Neutrophil (primary cell): ENCODE results near the gene PGD.
"Not testable (repeated sequence)": the region's sequence is repeated elsewhere in the genome, so short reads cannot be mapped to it uniquely, and the experiment has no call there.

ENCODE experiments used
- H3K27ac ChIP-seq: fragments of 200-600 bp; sonication (generic); 2 replicates; pipeline ENCODE4 v1.5.1; 2016; ENCODE audit warnings: mild to moderate bottlenecking, moderate library complexity
- H3K27me3 ChIP-seq: fragments of 200-600 bp; sonication (generic); 2 replicates; pipeline ENCODE4 v1.6.0; 2016; ENCODE audit warnings: mild to moderate bottlenecking
- H3K36me3 ChIP-seq: fragments of 200-600 bp; sonication (generic); 2 replicates; pipeline ENCODE4 v1.5.1; 2017
- H3K4me1 ChIP-seq, 2 experiments: fragments of 200-600 bp in 1 of 2; sonication (generic) in 1 of 2; 1 replicate in 1 of 2; 2 replicates in 1 of 2; pipeline versions ENCODE4 v1.5.1 to v1.6.1; 2013 to 2016; ENCODE audit warnings: low read depth in 1 of 2, low read length in 1 of 2, mild to moderate bottlenecking in 1 of 2, moderate library complexity in 1 of 2; ENCODE audit not compliant: control insufficient read depth in 1 of 2, insufficient read depth in 1 of 2
- H3K4me3 ChIP-seq, 2 experiments: fragments of 200-600 bp in 1 of 2; sonication (generic) in 1 of 2; 1 replicate in 1 of 2; 2 replicates in 1 of 2; pipeline ENCODE4 v1.5.1; 2013 to 2016; ENCODE audit warnings: low read depth in 1 of 2, low read length in 1 of 2, mild to moderate bottlenecking in 1 of 2, moderate library complexity in 1 of 2
- H3K9me3 ChIP-seq: fragments of 200-600 bp; sonication (generic); 2 replicates; pipeline ENCODE4 v1.5.1; 2016
- CTCF ChIP-seq: fragments of 200-600 bp; sonication (generic); IDR thresholded peaks from 2 replicates; pipeline ENCODE4 v1.5.1; 2016; ENCODE audit warnings: antibody characterized with exemption

Gene PGD

GRCh38 chr1:10368194-10368593 lies 30.7 kb upstream of the PGD start:
- Histone ChIP-seq H3K9me3 (peaks cover 5% of the 10 kb centered on the region), H3K36me3 (peaks cover 93% of the 10 kb centered on the region), H3K4me1 (peaks cover 0 to 5% of the 10 kb centered on the region in 2 experiments), H3K4me3 (no peak overlapping the region), H3K27me3 (no peaks in the 10 kb centered on the region), H3K27ac (no peak overlapping the region)
- TF ChIP-seq CTCF = no peak

- no peak overlapping the region for H3K4me3 ChIP-seq
- no peaks in the 10 kb centered on the region for H3K27me3 ChIP-seq
- no peaks in the 10 kb centered on the region for H3K9me3 ChIP-seq
- H3K27ac ChIP-seq = peak overlapping the region; percentile 45
- H3K4me1 ChIP-seq = peaks cover 37 to 43% of the 10 kb centered on the region in 2 experiments
- peaks cover 70% of the 10 kb centered on the region for H3K36me3 ChIP-seq
- TF ChIP-seq CTCF = no peak
Measured at GRCh38 chr1:10374442-10374860, 24.4 kb upstream of the PGD start.

GRCh38 chr1:10377365-10378029 lies 21.4 kb upstream of the PGD start:
- H3K4me1 ChIP-seq = peaks cover 44% of the 10 kb centered on the region in 2 experiments
- not testable (repeated sequence) for H3K27me3 ChIP-seq, H3K9me3 ChIP-seq
- H3K4me3 ChIP-seq = peak overlapping the region; percentile 46 to 53
- TF ChIP-seq CTCF = peak; percentile 94
- peaks cover 55% of the 10 kb centered on the region for H3K36me3 ChIP-seq
- H3K27ac ChIP-seq = peak overlapping the region; percentile 93

GRCh38 chr1:10378081-10378841 lies 20.6 kb upstream of the PGD start:
- peak overlapping the region; percentile 93 for H3K27ac ChIP-seq

GRCh38 chr1:10379101-10379620 lies 19.7 kb upstream of the PGD start:
- Histone ChIP-seq H3K27me3 (no peaks in the 10 kb centered on the region), H3K4me3 (no peak overlapping the region), H3K9me3 (no peaks in the 10 kb centered on the region), H3K27ac (peak overlapping the region; percentile 93), H3K4me1 (peaks cover 37 to 40% of the 10 kb centered on the region in 2 experiments), H3K36me3 (peaks cover 50% of the 10 kb centered on the region)
- no peak for TF ChIP-seq CTCF

More at GRCh38 chr1:10378081-10378841, 20.6 kb upstream of the PGD start:
- H3K36me3 ChIP-seq = peaks cover 53% of the 10 kb centered on the region
- no peaks in the 10 kb centered on the region for H3K9me3 ChIP-seq
- TF ChIP-seq CTCF = no peak
- peaks cover 44% of the 10 kb centered on the region in 2 experiments for H3K4me1 ChIP-seq
- H3K4me3 ChIP-seq = peak overlapping the region; percentile 46 to 53
- no peaks in the 10 kb centered on the region for H3K27me3 ChIP-seq
